HG02623 (cell line): ENCODE results near the gene TSPYL6.

Experiments used
- ATAC-seq: cut with Tn5 transposase; IDR thresholded peaks from one replicate; pipeline ENCODE4 v1.9.1; 2021; ENCODE audit warnings: moderate library complexity; ENCODE audit not compliant: unreplicated experiment

The TSPYL6 gene

DNA sequence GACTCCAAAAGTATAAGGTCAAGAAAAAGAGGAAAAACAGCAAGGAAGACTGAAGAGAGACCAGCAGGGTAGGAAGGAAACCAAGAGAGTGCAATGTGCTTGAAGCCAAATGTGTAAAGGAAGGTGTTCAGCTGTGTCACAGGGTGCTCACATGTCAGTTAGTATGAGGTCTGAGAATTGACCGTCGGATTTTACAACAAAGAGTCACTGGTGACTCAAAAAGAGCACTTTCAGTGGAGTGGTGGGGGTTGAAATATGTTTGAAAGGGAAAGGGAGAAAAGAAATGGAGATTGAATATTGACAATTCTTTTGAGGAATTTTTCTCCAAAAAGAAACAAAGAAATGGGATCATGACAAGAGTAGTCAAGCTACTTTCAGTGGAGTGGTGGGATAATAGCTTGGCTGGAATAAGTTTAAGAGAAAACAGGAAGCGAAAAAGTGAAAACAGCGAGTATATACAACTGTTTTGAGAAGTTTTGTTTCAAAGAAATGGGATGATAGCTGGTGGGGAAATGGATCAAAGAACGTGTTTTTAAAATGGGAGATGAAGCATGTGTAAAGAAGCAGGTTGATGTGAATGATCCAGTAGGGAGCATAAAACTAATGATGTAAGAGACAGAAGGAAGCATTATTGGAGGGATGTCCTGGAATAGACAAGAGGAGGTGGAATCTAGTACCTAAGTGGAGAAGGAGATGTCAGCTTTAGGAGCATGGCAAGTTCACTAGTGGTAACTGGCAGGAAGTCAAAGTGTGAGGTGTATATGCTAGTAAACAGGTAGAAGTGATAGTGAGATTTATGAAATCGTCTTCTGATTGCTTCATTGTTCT lies 3.6 kb upstream of the TSPYL6 start:
- ATAC-seq, result peak; percentile 74

DNA sequence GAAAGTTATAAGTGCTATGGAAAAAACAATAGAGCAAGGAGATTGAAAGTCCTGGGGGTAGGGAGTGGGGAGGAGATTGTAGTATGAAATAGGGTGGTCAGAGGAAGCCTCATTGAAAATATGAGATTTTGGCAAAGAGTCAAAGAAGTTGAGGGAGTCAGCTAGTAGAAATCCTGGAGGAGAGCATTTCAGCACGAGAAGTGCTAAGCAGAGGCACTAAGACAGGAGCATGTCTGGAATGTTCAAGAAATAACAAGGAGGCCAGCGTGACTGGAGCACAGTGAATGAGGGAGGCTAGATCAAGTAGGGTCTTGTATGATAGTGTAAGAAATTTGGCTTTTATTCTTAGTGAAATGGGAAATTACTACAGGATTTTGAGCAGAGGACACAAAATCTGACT lies 2.1 kb upstream of the TSPYL6 start:
- no peak for ATAC-seq

DNA sequence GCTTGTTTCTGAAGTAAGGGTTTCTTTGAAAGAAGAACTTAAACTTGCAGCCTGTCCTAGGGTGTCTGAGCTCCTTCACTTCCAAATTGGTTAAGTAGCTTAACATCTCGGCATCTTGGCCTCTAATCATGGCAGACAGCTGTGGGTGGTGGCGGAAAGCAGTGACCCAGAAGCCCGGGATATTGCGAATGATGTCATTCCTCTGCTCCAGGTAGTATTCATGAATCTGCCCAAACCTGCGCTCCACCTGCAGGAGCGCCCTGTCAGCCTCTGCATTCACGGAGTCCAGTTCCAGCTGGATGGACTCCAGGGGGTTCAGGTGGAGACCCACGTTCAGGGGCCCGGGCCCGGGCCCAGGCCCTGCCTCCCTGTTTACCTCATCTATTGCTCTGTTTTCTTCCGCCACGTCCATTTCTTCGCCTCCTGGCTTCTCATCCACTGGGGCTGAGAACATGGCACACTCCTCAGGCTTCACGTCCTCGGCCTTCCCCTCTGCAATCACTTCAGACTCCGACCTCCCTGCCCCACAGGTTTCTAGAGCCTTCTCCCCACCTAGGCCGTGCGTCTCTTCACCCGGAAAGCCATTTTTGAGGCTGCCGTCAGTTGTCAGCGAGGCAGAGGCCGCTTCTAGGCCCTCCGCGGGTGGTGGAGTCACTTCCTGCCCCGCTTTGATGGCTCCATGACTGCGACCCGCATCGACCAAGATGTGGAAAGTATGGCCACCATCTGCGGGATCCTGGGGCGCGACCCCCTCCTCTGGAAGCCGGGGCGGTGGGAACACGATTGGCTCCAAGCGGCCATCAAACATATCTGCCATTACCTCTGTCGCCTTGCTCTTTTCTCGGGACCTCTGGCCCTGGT lies 569 bp downstream of the TSPYL6 start:
- ATAC-seq, result no peak

DNA sequence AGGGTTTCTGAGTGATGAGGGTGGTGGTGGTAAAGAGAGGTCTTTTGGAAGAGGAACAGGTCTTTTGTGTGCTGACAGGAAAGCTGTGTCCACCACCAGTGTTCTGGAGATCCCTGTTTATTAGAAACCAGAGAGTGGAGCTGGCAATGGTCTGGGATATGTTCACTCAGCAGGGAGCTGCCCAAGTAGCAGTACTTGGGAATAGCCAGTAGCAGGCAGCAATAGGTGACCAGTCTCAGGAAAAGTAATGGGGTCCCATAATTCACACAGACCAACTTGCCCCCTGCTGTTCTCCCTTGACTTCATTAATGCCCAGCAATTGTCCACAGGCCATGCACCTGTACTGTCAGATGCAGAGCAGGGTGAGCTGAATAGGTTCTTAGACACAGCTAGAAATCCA lies 1.8 kb downstream of the TSPYL6 start:
- no peak for ATAC-seq

DNA sequence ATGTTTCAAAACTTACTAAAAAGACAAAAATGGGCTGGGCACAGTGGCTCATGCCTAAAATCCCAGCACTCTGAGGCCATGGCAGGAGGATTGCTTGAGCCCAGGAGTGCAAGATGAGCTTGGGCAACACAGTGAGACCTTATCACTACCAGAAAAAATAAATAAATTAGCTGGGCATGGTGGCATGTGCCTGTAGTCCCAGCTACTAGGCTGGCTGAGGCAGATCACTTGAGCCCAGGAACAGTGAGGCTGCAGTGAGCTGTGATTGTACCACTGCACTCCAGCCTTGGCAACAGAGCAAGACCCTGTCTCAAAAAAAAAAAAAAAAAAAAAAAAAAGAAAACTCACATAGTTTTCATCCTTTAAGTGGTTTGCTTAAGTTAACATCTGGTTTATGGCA lies 6.4 kb downstream of the TSPYL6 start:
- no peak for ATAC-seq

DNA sequence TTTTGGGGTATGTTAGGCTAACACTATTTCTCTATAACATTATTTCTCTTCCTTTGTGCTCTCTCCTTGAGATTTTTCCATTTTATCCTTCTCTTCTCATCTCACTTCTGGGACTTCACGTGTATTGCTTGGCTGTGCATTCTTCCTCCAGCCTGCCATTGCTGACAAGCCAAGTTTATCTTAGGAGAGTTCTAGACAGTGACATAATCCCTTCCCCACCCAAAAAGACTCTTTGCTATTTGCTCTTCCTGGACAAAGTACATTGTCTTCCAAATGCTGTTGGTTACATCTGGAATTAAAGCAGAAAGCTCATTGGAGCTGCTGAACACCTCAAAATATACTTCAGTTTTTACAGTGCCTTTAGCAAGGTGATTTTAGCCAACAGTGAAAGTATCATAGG lies 8.9 kb downstream of the TSPYL6 start:
- no peak for ATAC-seq

DNA sequence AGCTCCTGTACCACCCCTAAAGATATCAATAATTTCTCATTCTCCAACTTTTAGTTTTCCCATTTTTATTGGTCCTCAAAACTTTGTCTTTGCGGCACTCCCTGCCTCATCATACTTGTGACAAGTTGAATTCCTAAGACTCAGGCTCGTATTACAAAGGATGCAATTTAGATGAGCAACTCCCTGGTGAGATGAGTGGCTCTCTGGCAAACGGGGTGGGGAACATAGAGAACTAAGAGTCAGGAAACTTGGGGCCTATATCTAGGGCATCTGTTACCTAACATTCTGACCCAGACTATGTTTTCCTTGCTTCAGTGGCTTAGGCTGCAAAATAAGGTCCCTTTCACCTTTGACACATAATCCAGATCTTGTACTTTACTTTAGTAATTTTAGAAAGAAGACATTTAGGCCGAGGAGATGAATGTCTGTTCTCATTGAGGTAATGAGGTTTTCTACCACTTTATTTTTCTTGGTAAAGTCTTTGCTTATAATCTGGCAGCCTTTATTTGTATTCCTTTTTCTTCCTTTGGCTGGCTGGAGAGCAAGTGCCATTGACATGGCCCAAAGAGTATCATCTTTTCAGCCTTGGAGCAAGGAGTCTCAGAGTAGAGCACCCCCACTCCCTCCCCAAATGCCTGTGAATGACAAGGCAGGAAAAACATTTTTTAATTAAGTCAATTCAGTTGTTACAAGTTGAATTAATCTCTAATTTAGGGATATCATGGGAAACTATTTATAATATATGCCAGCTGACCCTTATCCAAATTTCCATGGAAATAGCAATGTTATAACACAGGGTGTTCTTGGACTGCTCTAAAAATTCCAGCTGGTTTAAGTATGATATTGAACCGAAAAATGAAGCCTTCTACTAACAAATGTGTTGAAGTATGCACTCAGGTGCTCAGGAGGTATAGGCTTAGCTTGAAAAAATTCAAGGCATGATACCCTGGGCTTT lies 15.2 kb downstream of the TSPYL6 start:
- no peak for ATAC-seq

DNA sequence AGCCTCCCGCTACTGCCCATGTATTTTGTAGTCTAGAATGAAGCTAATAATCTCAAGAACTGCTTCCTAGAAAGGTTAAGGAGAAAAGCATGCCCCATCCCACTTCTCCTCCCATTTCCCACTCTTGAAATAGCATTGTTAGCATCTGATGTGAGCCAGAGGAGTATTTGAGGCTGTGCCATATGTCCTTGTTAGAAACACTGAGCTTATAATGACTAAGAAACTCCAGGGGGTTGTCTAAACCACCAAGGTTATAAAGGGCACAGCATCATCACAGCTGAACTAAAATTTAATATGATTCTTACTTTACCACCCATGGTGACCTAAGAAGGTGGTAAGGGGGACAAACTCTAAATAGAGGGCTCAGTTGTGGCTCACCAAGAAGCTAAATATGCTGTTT lies 16.6 kb downstream of the TSPYL6 start:
- ATAC-seq, result no peak

DNA sequence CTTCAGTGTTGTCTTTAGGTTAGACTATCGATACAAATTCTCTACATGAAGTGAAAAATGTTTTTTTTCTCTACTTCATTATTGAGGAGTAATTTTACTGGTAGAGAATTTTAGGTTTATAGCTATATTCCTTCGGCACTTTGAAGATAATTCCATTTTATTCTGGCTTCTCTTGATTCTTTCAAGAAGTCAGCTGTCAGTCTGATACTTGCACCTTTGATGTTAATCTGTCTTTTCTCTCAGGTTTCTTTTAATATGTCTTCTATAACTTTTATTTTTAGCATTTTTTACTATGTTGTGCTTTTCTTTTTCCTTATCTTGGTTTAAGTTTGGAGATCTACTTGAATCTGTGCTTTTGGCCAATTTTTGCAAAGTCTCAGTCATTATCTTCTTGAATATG lies 18.6 kb downstream of the TSPYL6 start:
- no peak for ATAC-seq

DNA sequence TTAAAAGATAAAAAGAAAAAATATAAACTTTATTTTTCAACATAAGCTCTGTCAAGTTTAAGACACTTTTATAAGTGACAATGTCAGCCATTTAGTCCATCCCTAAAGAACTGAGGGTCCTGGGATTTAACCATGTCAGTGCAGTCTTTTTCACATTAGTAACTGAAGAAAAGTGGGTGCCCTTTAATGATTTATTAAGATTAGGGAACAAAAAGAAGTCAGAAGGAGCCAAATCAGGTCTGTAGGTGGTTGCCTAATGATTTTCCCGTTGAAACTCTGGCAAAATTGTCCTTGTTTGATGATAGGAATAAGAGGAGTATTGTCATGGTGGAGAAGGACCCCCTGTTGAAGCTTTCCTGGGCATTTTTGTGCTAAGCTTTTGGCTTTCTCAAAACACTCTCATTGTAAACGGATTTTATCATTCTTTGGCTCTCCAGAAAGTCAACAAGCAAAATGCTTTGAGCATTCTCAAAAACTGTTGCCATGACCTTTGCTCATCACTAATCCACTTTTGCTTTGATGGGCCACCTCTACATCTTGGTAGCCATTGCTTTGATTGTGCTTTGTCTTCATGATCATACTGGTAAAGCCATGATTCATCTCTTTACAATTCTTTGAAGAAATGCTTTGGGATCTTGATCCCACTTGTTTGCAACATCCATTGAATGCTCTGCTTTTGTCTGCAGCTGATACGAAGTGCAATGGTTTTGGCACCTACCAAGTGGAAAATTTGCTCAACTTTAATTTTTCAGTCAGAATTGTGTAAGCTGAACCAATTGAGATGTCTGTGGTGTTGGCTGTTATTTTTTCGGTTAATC lies 22.0 kb downstream of the TSPYL6 start:
- no peak for ATAC-seq

DNA sequence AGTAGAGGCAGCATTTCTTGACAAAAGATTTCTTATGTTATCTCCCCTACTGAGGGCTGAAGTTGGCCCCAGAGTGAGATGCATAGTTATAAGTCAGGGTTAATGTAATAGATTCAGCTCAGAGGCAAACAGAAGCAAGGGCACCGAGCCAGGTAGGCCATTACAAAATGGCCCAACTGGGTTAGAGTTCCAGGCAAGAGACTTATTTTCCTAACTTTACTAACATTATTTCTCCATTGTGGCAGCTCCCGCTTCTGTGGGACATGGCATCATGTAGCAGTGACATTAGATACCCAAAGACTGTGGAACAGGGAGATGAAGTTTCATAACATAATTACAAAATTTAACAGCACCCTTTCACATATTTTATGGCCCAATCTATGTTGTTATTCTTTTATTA lies 27.1 kb downstream of the TSPYL6 start:
- no peak for ATAC-seq

DNA sequence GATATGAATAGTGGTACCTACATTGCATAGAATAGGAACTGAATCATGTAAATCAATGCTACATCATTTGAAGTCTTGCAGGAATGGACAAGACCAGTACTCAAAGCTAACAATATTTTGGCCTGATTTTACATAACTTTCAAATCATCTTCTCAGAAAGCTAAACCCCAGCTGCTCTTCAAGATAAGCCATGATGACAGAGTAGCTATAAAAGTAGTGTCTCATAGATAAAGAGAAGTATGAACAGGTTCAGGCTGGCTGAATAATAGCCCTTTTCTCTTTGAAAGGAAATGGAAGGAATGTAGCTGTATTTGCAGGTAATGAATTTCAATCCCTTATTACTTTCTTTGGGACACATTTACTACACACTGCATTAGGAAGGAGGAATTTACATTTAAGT lies 28.2 kb downstream of the TSPYL6 start:
- no peak for ATAC-seq

DNA sequence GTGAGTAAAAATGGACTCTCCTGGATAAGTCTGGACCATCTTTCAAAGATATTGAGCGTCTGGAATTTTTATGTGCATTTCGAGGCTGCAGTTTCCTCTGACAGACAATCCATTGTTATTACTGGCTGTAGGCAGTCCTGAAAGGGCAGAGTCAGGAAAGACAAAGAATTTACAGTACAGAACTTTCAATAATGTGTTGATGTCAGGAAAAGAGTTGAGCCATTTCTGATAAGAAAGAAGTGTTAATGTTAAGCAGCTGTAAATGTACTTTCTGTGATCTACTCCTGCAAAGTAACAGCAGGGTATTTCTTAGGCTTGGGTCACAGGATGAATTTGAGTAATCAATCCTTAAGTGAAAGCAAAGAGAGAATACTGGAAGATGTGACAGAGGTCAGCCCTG lies 29.8 kb downstream of the TSPYL6 start:
- ATAC-seq, result no peak

DNA sequence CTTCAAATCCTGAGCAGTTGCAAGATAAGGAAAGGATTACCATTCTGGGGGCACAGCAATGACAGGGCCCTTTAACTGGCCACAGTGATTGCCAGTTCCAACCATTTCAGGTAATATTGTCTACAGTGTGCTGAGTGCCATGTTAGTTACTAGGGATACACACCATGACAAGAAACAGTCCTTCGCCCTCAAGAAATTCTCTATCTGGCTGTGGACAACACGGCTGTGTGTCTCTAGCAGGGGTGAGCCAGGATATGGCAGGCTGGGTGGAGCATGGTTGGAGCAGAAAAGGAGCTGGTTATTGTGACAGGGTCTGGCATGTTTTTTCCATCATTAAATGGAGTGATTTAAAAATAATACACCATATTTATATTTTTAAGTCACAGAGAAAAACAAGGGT lies 31.0 kb downstream of the TSPYL6 start:
- ATAC-seq, result no peak

DNA sequence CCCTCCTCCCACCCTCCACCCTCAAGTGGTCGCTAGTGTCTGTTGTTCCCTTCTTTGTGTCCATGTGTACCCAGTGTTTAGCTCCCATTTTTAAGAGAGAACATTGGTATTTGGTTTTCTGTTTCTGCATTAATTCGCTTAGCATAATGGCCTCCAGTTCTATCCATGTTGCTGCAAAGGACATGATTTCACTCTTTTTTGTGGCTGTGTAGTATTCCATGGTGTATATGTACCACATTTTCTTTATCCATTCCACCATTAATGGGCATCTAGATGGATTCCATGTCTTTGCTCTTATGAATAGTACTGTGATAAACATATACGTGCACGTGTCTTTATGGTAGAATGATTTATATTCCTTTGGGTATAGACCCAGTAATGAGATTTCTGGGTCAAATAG lies 42.9 kb downstream of the TSPYL6 start:
- ATAC-seq, result no peak

DNA sequence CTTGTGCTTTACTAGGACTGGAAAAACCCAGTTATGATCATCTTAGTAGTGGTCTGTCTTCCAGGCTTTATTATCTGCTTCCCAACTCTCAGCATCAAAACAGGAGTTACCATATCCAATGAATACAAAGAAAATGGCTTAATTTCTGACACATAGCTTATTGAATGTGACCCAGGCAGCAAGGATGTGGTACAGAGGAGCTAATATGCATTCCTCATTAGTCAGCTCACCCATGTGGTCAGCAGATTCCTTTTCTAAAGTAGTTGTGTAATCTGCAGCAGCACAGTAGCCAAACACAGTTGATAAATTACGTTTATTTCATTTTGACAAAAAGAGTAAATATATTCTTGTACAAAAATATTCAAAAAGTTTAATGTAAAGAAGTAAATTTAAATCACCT lies 43.6 kb downstream of the TSPYL6 start:
- ATAC-seq, result no peak

DNA sequence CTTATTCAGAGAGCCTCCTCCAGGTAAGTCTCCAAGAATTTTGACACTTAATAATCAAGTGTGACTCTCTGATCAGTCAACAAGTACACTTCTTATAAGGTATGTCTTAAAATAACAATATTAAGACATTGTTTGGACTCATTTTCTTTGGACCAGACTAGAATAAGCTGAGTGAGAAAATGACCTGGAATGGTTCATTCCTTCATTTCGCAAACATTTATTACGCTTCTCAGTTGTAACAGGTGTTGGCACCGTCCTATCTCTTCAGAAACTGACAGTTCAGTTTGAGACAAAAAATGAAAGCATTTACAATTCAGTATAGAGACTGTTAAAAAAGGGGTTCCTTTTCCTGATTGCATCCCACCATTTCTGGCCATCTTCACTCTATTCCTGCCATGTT lies 46.6 kb downstream of the TSPYL6 start:
- ATAC-seq, result no peak

DNA sequence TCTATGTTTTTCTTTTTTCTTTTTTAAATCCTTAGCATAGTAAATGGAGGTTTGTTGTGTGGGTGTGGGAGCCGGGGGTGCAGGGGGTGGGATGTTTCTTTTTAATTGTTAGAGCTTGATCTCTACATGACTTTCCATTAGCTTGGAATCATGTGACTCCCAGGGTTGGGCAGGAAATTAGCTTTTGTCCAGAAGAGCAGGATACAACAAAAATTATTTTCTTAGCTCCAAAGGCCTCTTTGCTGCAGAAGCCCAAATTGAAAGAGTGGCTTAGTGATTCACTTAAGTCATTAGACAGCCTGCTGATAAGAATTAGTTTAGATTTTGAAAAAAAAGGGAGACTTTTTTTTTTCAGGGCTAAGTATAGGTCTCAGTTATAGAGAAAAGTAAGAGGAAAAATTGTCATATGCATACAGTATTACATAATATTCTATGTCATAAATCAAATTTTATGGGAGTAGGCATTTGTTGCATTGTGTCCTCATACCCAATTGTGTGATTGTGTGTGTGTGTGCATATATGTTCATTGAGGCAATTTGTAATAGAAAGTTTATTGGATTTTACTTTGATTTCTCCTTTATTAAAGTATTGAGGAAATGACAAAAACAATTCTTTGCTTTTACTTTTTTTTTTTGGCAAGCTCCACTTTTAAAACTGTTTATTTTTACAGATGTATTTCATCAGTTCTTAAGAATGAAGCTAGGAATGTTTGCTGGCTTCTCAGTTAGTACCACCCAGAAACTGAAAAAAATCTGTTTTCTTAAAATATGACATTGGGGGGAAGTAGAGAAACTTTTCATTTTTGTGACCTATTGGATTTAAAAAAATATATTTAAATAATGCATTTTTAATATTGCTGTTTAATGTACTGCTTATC lies 47.4 kb downstream of the TSPYL6 start:
- no peak for ATAC-seq

DNA sequence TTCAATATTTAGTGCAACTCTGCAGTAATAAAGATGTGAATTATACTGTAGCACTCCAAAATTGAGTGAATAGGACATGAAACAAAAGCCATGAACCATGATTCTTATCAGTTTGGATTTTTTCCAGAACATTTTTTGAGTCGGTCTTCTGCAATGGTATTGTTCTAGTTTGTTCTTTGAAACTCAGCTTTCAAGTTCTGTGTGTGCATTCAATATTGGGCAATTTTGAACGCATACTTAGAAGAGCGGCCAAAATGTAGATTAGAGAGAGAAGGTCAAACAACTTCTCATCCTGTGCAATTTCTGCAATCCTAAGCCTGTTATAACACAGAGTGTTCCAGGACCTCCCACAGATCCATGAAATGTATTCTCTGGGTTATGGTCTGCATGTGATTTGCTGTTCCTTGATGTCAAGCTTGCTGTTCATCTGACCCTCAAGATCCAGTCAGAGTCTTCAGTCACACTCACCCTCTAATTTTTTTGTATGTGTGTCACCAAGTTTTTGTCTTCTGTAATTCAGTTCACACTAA lies 48.3 kb downstream of the TSPYL6 start:
- ATAC-seq, result no peak
